ENCODE data around the gene ZNF641.

GRCh38 chr12:48356041-48356768, 5.5 kb upstream of the ZNF641 start:
- TF ChIP-seq POLR2AphosphoS5 (IDR thresholded peaks at IDR 0.05; ENCODE audit: borderline replicate concordance, low read depth, low read length): no peak
- TF ChIP-seq EZH2 (IDR thresholded peaks at IDR 0.05): no peak
- no peak for TF ChIP-seq FOXP2 (optimal IDR thresholded peaks at IDR 0.05; ENCODE audit: control extremely low read depth, extremely low read length, insufficient read depth)
